IMR-90 (cell line): ENCODE data around the gene EHMT1. TPM values are rescaled to one million over a fixed set of nuclear protein-coding genes. Genes with fewer than 3 reads are reported as not detected.

Experiments
- ATAC-seq: fragments of 200-7000 bp; cut with Tn5 transposase; 2 replicates; pipeline ENCODE4 v1.9.1; 2020; ENCODE audit warnings: low read depth, mild to moderate bottlenecking, moderate library complexity
- BruUV-seq: library from RNA; stranded (reverse); fragments of 400-500 nt; replicated peaks from 2 replicates; lab custom pipeline; 2021; lab: Mats Ljungman, UMichigan
- CTCF ChIA-PET: fragments of 300-600 bp; formaldehyde crosslinking; extraction: SDS; loops from one replicate; lab custom pipeline; 2021; ENCODE audit warnings: antibody characterized with exemption; lab: Yijun Ruan, JAX
- POLR2A ChIA-PET: fragments of 300-600 bp; sonication (Branson Sonifier 250); formaldehyde crosslinking; loops from one replicate; lab custom pipeline; 2022; ENCODE audit warnings: antibody characterized with exemption; ENCODE audit not compliant: unreplicated experiment; lab: Charles Lee
- DNase-seq: peaks from one replicate; pipeline ENCODE4 v3.0.0; 2013
- H2AFZ ChIP-seq: replicated peaks from 2 replicates; pipeline ENCODE3; 2013; ENCODE audit warnings: low read length, mild to moderate bottlenecking; ENCODE audit not compliant: poor library complexity
- H2AK5ac ChIP-seq: 2 replicates; pipeline ENCODE4 v1.6.1; 2013; ENCODE audit warnings: low read depth, low read length, inconsistent platforms
- H2AK9ac ChIP-seq: replicated peaks from 2 replicates; pipeline ENCODE3; 2013; ENCODE audit warnings: mild to moderate bottlenecking, low read depth, low read length, moderate library complexity; ENCODE audit not compliant: poor library complexity
- H2BK120ac ChIP-seq: 2 replicates; pipeline ENCODE4 v1.6.1; 2013; ENCODE audit warnings: low read depth, low read length, inconsistent platforms
- H2BK15ac ChIP-seq: 3 replicates; pipeline ENCODE4 v1.6.1; 2013; ENCODE audit warnings: low read depth, low read length, inconsistent platforms
- H2BK20ac ChIP-seq: 2 replicates; pipeline ENCODE4 v1.6.1; 2013; ENCODE audit warnings: low read depth, mild to moderate bottlenecking, inconsistent platforms, low read length, moderate library complexity
- H2BK5ac ChIP-seq: 2 replicates; pipeline ENCODE4 v1.6.1; 2013; ENCODE audit warnings: mild to moderate bottlenecking, low read depth, low read length, inconsistent platforms; ENCODE audit not compliant: poor library complexity, severe bottlenecking
- H3K14ac ChIP-seq: replicated peaks from 2 replicates; pipeline ENCODE4 v1.6.1; 2013; ENCODE audit warnings: low read depth, low read length, inconsistent platforms
- H3K18ac ChIP-seq: 2 replicates; pipeline ENCODE4 v1.6.1; 2013; ENCODE audit warnings: low read depth, low read length, control low read depth
- H3K23ac ChIP-seq: 2 replicates; pipeline ENCODE4 v1.6.1; 2013; ENCODE audit warnings: low read depth, low read length, inconsistent platforms
- H3K27ac ChIP-seq: 2 replicates; pipeline ENCODE4 v1.5.1; 2013; ENCODE audit warnings: mild to moderate bottlenecking, control low read depth, low read length; ENCODE audit not compliant: insufficient read depth
- H3K27me3 ChIP-seq: 2 replicates; pipeline ENCODE4 v1.6.1; 2013; ENCODE audit warnings: low read length; ENCODE audit not compliant: control insufficient read depth, insufficient read depth
- H3K36me3 ChIP-seq: 2 replicates; pipeline ENCODE4 v1.6.1; 2013; ENCODE audit warnings: low read length, mixed read lengths; ENCODE audit not compliant: control insufficient read depth, insufficient read depth
- H3K4ac ChIP-seq: 2 replicates; pipeline ENCODE4 v1.6.1; 2013; ENCODE audit warnings: low read depth, low read length, inconsistent platforms
- H3K4me1 ChIP-seq: 2 replicates; pipeline ENCODE4 v1.6.1; 2013; ENCODE audit warnings: low read length, mixed read lengths; ENCODE audit not compliant: control insufficient read depth, insufficient read depth
- H3K4me2 ChIP-seq: 2 replicates; pipeline ENCODE4 v1.6.1; 2013; ENCODE audit warnings: low read depth, mild to moderate bottlenecking, control low read depth, low read length, moderate library complexity
- H3K4me3 ChIP-seq: 2 replicates; pipeline ENCODE4 v1.5.1; 2013; ENCODE audit warnings: low read depth, mild to moderate bottlenecking, control low read depth, low read length, moderate library complexity; ENCODE audit not compliant: insufficient read depth
- H3K56ac ChIP-seq: 2 replicates; pipeline ENCODE4 v1.6.1; 2013; ENCODE audit warnings: low read length, inconsistent platforms; ENCODE audit not compliant: insufficient read depth; ENCODE audit errors: extremely low read depth
- H3K79me1 ChIP-seq, 2 experiments: 2 replicates each; pipeline ENCODE4 v1.6.1; 2013; ENCODE audit warnings: low read length in 2 of 2, inconsistent platforms in 1 of 2, low read depth in 1 of 2
- H3K9ac ChIP-seq: 2 replicates; pipeline ENCODE4 v1.6.1; 2013; ENCODE audit warnings: low read depth, low read length, control low read depth
- H3K9me1 ChIP-seq: 2 replicates; pipeline ENCODE4 v1.6.1; 2013; ENCODE audit warnings: low read length, inconsistent platforms; ENCODE audit not compliant: insufficient read depth
- H3K9me3 ChIP-seq: 2 replicates; pipeline ENCODE4 v1.6.1; 2013; ENCODE audit warnings: low read length; ENCODE audit not compliant: control insufficient read depth, insufficient read depth
- H4K20me1 ChIP-seq: 2 replicates; pipeline ENCODE4 v1.6.1; 2013; ENCODE audit warnings: low read length, inconsistent platforms; ENCODE audit not compliant: insufficient read depth
- H4K5ac ChIP-seq: 2 replicates; pipeline ENCODE4 v1.6.1; 2013; ENCODE audit warnings: mild to moderate bottlenecking, low read depth, low read length, control low read depth
- H4K8ac ChIP-seq, 2 experiments: 2 replicates each; pipeline ENCODE4 v1.6.1; 2013; ENCODE audit warnings: low read depth in 2 of 2, low read length in 2 of 2, control low read depth in 1 of 2, inconsistent platforms in 1 of 2
- H4K91ac ChIP-seq: 2 replicates; pipeline ENCODE4 v1.6.1; 2013; ENCODE audit warnings: low read depth, low read length, inconsistent platforms; ENCODE audit not compliant: insufficient read depth
- BHLHE40 ChIP-seq: fragments of 150-350 bp; IDR thresholded peaks from 2 replicates; pipeline ENCODE4 v1.6.1; 2016; ENCODE audit warnings: mild to moderate bottlenecking, low read depth, low read length
- CEBPB ChIP-seq: IDR thresholded peaks from 2 replicates; pipeline ENCODE4 v1.6.1; 2012; ENCODE audit warnings: low read depth, low read length, improper control_type of control experiment
- MAZ ChIP-seq: IDR thresholded peaks from 2 replicates; pipeline ENCODE4 v1.6.1; 2012; ENCODE audit warnings: low read depth, mild to moderate bottlenecking, low read length, improper control_type of control experiment, moderate library complexity, borderline replicate concordance
- SMC3 ChIP-seq: fragments of 150-350 bp; IDR thresholded peaks from 2 replicates; pipeline ENCODE4 v1.6.1; 2016; ENCODE audit warnings: low read depth, mild to moderate bottlenecking, antibody characterized with exemption, low read length, moderate library complexity
- WGBS, 2 experiments: methylation state at CpG; one replicate each; pipeline versions ENCODE4 v1.1.5 to v1.1.7; 2013; ENCODE audit warnings: missing lambda C conversion rate in 2 of 2; ENCODE audit not compliant: insufficient read length in 1 of 2; ENCODE audit errors: extremely low coverage in 2 of 2; 5-methylcytosine and 5-hydroxymethylcytosine counted together
- dilution Hi-C: fragments of 300-500 bp; cut with HindIII; formaldehyde crosslinking; loops from one replicate; pipeline ENCODE4 v1.14.3; 2018; ENCODE audit warnings: low sequenced_read_pairs; ENCODE audit not compliant: unreplicated experiment
- in situ Hi-C: fragments of 300-500 bp; cut with MboI; formaldehyde crosslinking; loops from 3 replicates; pipeline ENCODE4 v1.14.3; 2019; ENCODE audit warnings: low sequenced_read_pairs, inconsistent platforms, mixed read lengths
- intact Hi-C: fragments of 100-400 bp; cut with micrococcal nuclease; formaldehyde crosslinking; loops from 2 replicates; pipeline ENCODE4 v1.10.0; 2022
- polyA plus RNA-seq, 3 experiments: library from polyadenylated mRNA; depleted of rRNA; stranded (reverse); fragments of >200 nt; gene quantifications; 2 replicates each; pipeline ENCODE4 v1.2.3, GENCODE V29; 2012; ENCODE audit warnings: low replicate concordance in 1 of 3
- total RNA-seq: library from RNA; depleted of rRNA; stranded (reverse); fragments of >200 nt; gene quantifications from 2 replicates; pipeline ENCODE4 v1.2.3, GENCODE V29; 2012

Gene EHMT1
- total and polyA plus RNA-seq, 2 of the 4 experiments (the other 2 are of a cell fraction): 32.8 to 35.1 TPM

GRCh38 chr9:137670391-137671195 lies 51.8 kb downstream of the EHMT1 start:
- in situ Hi-C loops: no loop called here
- WGBS, 2 experiments: 77% methylated on average over 11 of the region's 25 CpGs; no CpG with 5 or more reads in 1 of the 2 experiments

More at GRCh38 chr9:137670391-137671195, 51.8 kb downstream of the EHMT1 start:
- Histone ChIP-seq H2BK120ac (no peak overlapping the region), H2AK5ac (no peak overlapping the region), H3K27me3 (no peaks in the 10 kb centered on the region), H3K4ac (no peak overlapping the region), H3K23ac (no peak overlapping the region), H3K4me1 (peaks cover 17% of the 10 kb centered on the region), H3K56ac (no peak overlapping the region), H4K20me1 (peaks cover 77% of the 10 kb centered on the region), H2BK20ac (no peak overlapping the region), H2AK9ac (no peak overlapping the region), H2BK15ac (no peak overlapping the region), H2BK5ac (no peak overlapping the region), H3K14ac (no peak overlapping the region), H2AFZ (no peak overlapping the region), H3K9me3 (no peaks in the 10 kb centered on the region), H4K8ac (no peak overlapping the region), H3K4me2 (no peak overlapping the region), H3K18ac (no peak overlapping the region), H4K91ac (no peak overlapping the region), H3K4me3 (no peak overlapping the region), H4K5ac (no peak overlapping the region), H3K36me3 (peaks cover 6% of the 10 kb centered on the region), H3K79me1 (peaks cover 50 to 79% of the 10 kb centered on the region in 2 experiments), H3K9ac (no peak overlapping the region), H3K27ac (no peak overlapping the region), H3K9me1 (peaks cover 7% of the 10 kb centered on the region; the same call in 1 of the 2 replicates)
- TF ChIP-seq BHLHE40: no peak
- TF ChIP-seq SMC3: no peak
- no peak for TF ChIP-seq CEBPB
- TF ChIP-seq MAZ: no peak
- DNase-seq (no peak), ATAC-seq (no peak)
- no TSS peak for BruUV-seq
- intact Hi-C loops: loop anchor here (5.0 kb wide), 1 partner anchor 102 kb away; no protein-coding TSS in a partner anchor
- dilution Hi-C loops: no loop called here
- POLR2A ChIA-PET: no interaction called here
- CTCF ChIA-PET: no interaction called here
